HEK293 (cell line): ENCODE measurements around the gene RAD52.
A peak's percentile ranks its signal among the peaks of the same experiment; 100 is the strongest.

ENCODE experiments used
- CTCF ChIA-PET: fragments of 350-600 bp; formaldehyde crosslinking; extraction: SDS; loops from one replicate; lab custom pipeline; 2021; ENCODE audit warnings: antibody characterized with exemption; lab: Yijun Ruan, JAX
- POLR2A ChIA-PET: fragments of 300-600 bp; formaldehyde crosslinking; extraction: SDS; loops from one replicate; lab custom pipeline; 2020; ENCODE audit warnings: antibody characterized with exemption, inconsistent platforms; lab: Yijun Ruan, JAX
- H3K27ac ChIP-seq: fragments of 200-500 bp; sonication (Bioruptor generic); 2 replicates; pipeline ENCODE4 v1.5.1; 2014; ENCODE audit warnings: low read depth, low read length, control low read depth, inconsistent platforms; ENCODE audit errors: extremely low read depth
- H3K36me3 ChIP-seq, 2 experiments: fragments of 200-500 bp in 1 of 2; sonication (Bioruptor generic) in 1 of 2; 1 replicate in 1 of 2; 2 replicates in 1 of 2; pipeline ENCODE4 v1.5.1; 2014 to 2017; ENCODE audit warnings: inconsistent platforms in 2 of 2, low read length in 2 of 2; ENCODE audit not compliant: control insufficient read depth in 2 of 2, insufficient read depth in 1 of 2
- H3K4me1 ChIP-seq: fragments of 200-500 bp; sonication (Bioruptor generic); 2 replicates; pipeline ENCODE4 v1.5.1; 2014; ENCODE audit warnings: mild to moderate bottlenecking, low read length, inconsistent platforms; ENCODE audit not compliant: control insufficient read depth, insufficient read depth
- H3K4me3 ChIP-seq: 2 replicates; pipeline ENCODE4 v1.5.1; 2011; ENCODE audit warnings: low read depth, mild to moderate bottlenecking, control low read depth, low read length, moderate library complexity
- H3K9me3 ChIP-seq: fragments of 200-500 bp; sonication (Bioruptor generic); 2 replicates; pipeline ENCODE4 v1.5.1; 2014; ENCODE audit warnings: low read depth, low read length, inconsistent platforms; ENCODE audit not compliant: control insufficient read depth, insufficient read depth
- ATF2 ChIP-seq: fragments of 450-650 bp; formaldehyde crosslinking; IDR thresholded peaks from 2 replicates; pipeline ENCODE4 v1.5.1; 2016; ENCODE audit warnings: missing biosample characterization, missing genetic modification characterization, low read depth
- CTCF ChIP-seq: fragments of 450-650 bp; formaldehyde crosslinking; IDR thresholded peaks from 2 replicates; pipeline ENCODE4 v1.5.1; 2016; ENCODE audit warnings: missing biosample characterization, missing genetic modification characterization
- GLIS1 ChIP-seq: fragments of 450-650 bp; formaldehyde crosslinking; IDR thresholded peaks from 2 replicates; pipeline ENCODE4 v1.5.1; 2016; ENCODE audit warnings: missing biosample characterization, missing genetic modification characterization
- OVOL3 ChIP-seq: fragments of 450-650 bp; formaldehyde crosslinking; IDR thresholded peaks from 2 replicates; pipeline ENCODE4 v1.5.1; 2016; ENCODE audit warnings: missing biosample characterization, missing genetic modification characterization
- PRDM6 ChIP-seq: fragments of 450-650 bp; formaldehyde crosslinking; IDR thresholded peaks from 2 replicates; pipeline ENCODE4 v1.5.1; 2017; ENCODE audit warnings: missing biosample characterization, missing genetic modification characterization
- ZFHX2 ChIP-seq: fragments of 450-650 bp; formaldehyde crosslinking; conservative IDR thresholded peaks from 2 replicates; pipeline ENCODE4 v1.5.1; 2016; ENCODE audit warnings: missing biosample characterization, missing genetic modification characterization
- ZFP69B ChIP-seq: fragments of 450-650 bp; formaldehyde crosslinking; IDR thresholded peaks from 2 replicates; pipeline ENCODE4 v1.5.1; 2016; ENCODE audit warnings: missing biosample characterization, missing genetic modification characterization
- ZIC2 ChIP-seq: fragments of 450-650 bp; formaldehyde crosslinking; IDR thresholded peaks from 2 replicates; pipeline ENCODE4 v1.5.1; 2016; ENCODE audit warnings: missing biosample characterization, missing genetic modification characterization
- ZNF10 ChIP-seq: fragments of 450-650 bp; formaldehyde crosslinking; IDR thresholded peaks from 2 replicates; pipeline ENCODE4 v1.5.1; 2017; ENCODE audit warnings: missing biosample characterization, missing genetic modification characterization
- ZNF133 ChIP-seq: fragments of 450-650 bp; formaldehyde crosslinking; IDR thresholded peaks from 2 replicates; pipeline ENCODE4 v1.5.1; 2016; ENCODE audit warnings: missing biosample characterization, missing genetic modification characterization
- ZNF211 ChIP-seq: fragments of 450-650 bp; formaldehyde crosslinking; IDR thresholded peaks from 2 replicates; pipeline ENCODE4 v1.5.1; 2016; ENCODE audit warnings: low read depth, missing biosample characterization, missing genetic modification characterization
- ZNF221 ChIP-seq: fragments of 450-650 bp; formaldehyde crosslinking; IDR thresholded peaks from 2 replicates; pipeline ENCODE4 v1.5.1; 2017; ENCODE audit warnings: missing biosample characterization, missing genetic modification characterization, borderline replicate concordance
- ZNF37A ChIP-seq: fragments of 450-650 bp; IDR thresholded peaks from 2 replicates; pipeline ENCODE4 v1.5.1; 2018; ENCODE audit warnings: missing biosample characterization, missing genetic modification characterization
- ZNF391 ChIP-seq: fragments of 450-650 bp; formaldehyde crosslinking; IDR thresholded peaks from 2 replicates; pipeline ENCODE4 v1.5.1; 2016; ENCODE audit warnings: low read depth, missing biosample characterization, missing genetic modification characterization, borderline replicate concordance
- ZNF404 ChIP-seq: fragments of 450-650 bp; formaldehyde crosslinking; IDR thresholded peaks from 2 replicates; pipeline ENCODE4 v1.5.1; 2017; ENCODE audit warnings: missing biosample characterization, missing genetic modification characterization
- ZNF529 ChIP-seq: fragments of 450-650 bp; formaldehyde crosslinking; IDR thresholded peaks from 2 replicates; pipeline ENCODE4 v1.5.1; 2017; ENCODE audit warnings: missing genetic modification characterization, missing biosample characterization; ENCODE audit not compliant: insufficient replicate concordance
- ZNF544 ChIP-seq: fragments of 450-650 bp; formaldehyde crosslinking; IDR thresholded peaks from 2 replicates; pipeline ENCODE4 v1.5.0; 2017; ENCODE audit warnings: missing biosample characterization, missing genetic modification characterization
- ZNF549 ChIP-seq: fragments of 450-650 bp; IDR thresholded peaks from 2 replicates; pipeline ENCODE4 v1.5.1; 2018; ENCODE audit warnings: missing biosample characterization, missing genetic modification characterization, mild to moderate bottlenecking, inconsistent platforms, moderate library complexity
- ZNF658 ChIP-seq: fragments of 450-650 bp; formaldehyde crosslinking; IDR thresholded peaks from 2 replicates; pipeline ENCODE4; 2016; ENCODE audit warnings: missing biosample characterization, missing genetic modification characterization
- ZNF670 ChIP-seq: fragments of 450-650 bp; formaldehyde crosslinking; IDR thresholded peaks from 2 replicates; pipeline ENCODE4 v1.5.1; 2016; ENCODE audit warnings: missing biosample characterization, missing genetic modification characterization, low read depth
- ZNF677 ChIP-seq: fragments of 450-650 bp; IDR thresholded peaks from 2 replicates; pipeline ENCODE4 v1.5.0; 2018; ENCODE audit warnings: missing biosample characterization, mild to moderate bottlenecking, missing genetic modification characterization, moderate library complexity
- ZNF704 ChIP-seq: fragments of 450-650 bp; formaldehyde crosslinking; IDR thresholded peaks from 2 replicates; pipeline ENCODE4 v1.5.1; 2016; ENCODE audit warnings: missing biosample characterization, missing genetic modification characterization
- ZNF830 ChIP-seq: fragments of 450-650 bp; IDR thresholded peaks from 2 replicates; pipeline ENCODE4 v1.5.0; 2018; ENCODE audit warnings: missing biosample characterization, missing genetic modification characterization, low read depth, mild to moderate bottlenecking, moderate library complexity

The RAD52 gene

GRCh38 chr12:884746-885414, 64.6 kb downstream of the RAD52 start:
- no peaks in the 10 kb centered on the region for H3K9me3 ChIP-seq
- ChIA-PET CTCF (no interaction called here), POLR2A (interaction anchor here (0.6 kb wide), 1 partner anchor 111 kb away, joined by 9 read pairs; no protein-coding TSS in a partner anchor)
- no peak for TF ChIP-seq ZNF10 (tag by site-specific recombination)
- TF ChIP-seq ZIC2: peak; percentile 66
- peak; percentile 23; the same call in 1 of the 2 replicates for TF ChIP-seq GLIS1 (tag by site-specific recombination)
- no peak overlapping the region for H3K27ac ChIP-seq
- H3K4me1 ChIP-seq: no peaks in the 10 kb centered on the region
- no peak overlapping the region for H3K4me3 ChIP-seq
- peaks cover 76 to 99% of the 10 kb centered on the region in 2 experiments for H3K36me3 ChIP-seq

GRCh38 chr12:880656-881055, 68.8 kb downstream of the RAD52 start:
- CTCF ChIA-PET: interaction anchor here (2.6 kb wide), 1 partner anchor 12 kb away, joined by 6 read pairs; no protein-coding TSS in a partner anchor
- POLR2A ChIA-PET: no interaction called here

More at GRCh38 chr12:880656-881055, 68.8 kb downstream of the RAD52 start:
- H3K4me3 ChIP-seq: no peak overlapping the region
- no peak for TF ChIP-seq ZNF391 (tag by site-specific recombination)
- TF ChIP-seq ZNF704 (tag by site-specific recombination): no peak
- no peak for TF ChIP-seq ZNF670 (tag by site-specific recombination)
- no peak for TF ChIP-seq ZNF211 (tag by site-specific recombination)
- no peak for TF ChIP-seq ZNF221
- TF ChIP-seq ZNF404: no peak
- no peak for TF ChIP-seq ZNF677 (tag by site-specific recombination)
- TF ChIP-seq ATF2: no peak
- TF ChIP-seq CTCF (tag by site-specific recombination): no peak
- no peak for TF ChIP-seq ZNF830 (tag by site-specific recombination)
- no peak for TF ChIP-seq ZNF529 (tag by site-specific recombination)
- TF ChIP-seq ZFP69B (tag by site-specific recombination): no peak
- TF ChIP-seq ZNF549 (tag by site-specific recombination): no peak
- no peak for TF ChIP-seq ZFHX2 (tag by site-specific recombination)
- TF ChIP-seq ZNF658 (tag by site-specific recombination): no peak
- no peak for TF ChIP-seq ZNF37A (tag by site-specific recombination)
- TF ChIP-seq PRDM6: no peak
- TF ChIP-seq OVOL3: no peak
- TF ChIP-seq ZNF544 (tag by site-specific recombination): no peak
- no peak for TF ChIP-seq ZNF133 (tag by site-specific recombination)
- H3K9me3 ChIP-seq: no peaks in the 10 kb centered on the region
- no peak overlapping the region for H3K27ac ChIP-seq
- peaks cover 68 to 84% of the 10 kb centered on the region in 2 experiments for H3K36me3 ChIP-seq
- H3K4me1 ChIP-seq: no peaks in the 10 kb centered on the region
